Mucosa of descending colon (tissue), 3 donors: ENCODE measurements around the gene FBP1. TPM values are rescaled to one million over a fixed set of nuclear protein-coding genes. Genes with fewer than 3 reads are reported as not detected.

Experiments
- ATAC-seq: fragments of 200-7000 bp; cut with Tn5 transposase; one replicate; pipeline ENCODE4 v1.9.1; 2020; ENCODE audit warnings: mild to moderate bottlenecking, moderate library complexity
- DNase-seq, 3 donors: peaks; one replicate each; pipeline ENCODE4 v3.0.0-alpha.2; 2020
- H3K36me3 ChIP-seq: fragments of 200-600 bp; one replicate; pipeline ENCODE4 v1.8.0; 2021; ENCODE audit warnings: low read depth, mild to moderate bottlenecking
- H3K4me1 ChIP-seq: fragments of 200-600 bp; one replicate; pipeline ENCODE4 v1.8.0; 2021; ENCODE audit warnings: low read depth, mild to moderate bottlenecking
- H3K4me3 ChIP-seq: fragments of 200-600 bp; one replicate; pipeline ENCODE4 v1.8.0; 2021; ENCODE audit warnings: mild to moderate bottlenecking
- H3K9me3 ChIP-seq: fragments of 200-600 bp; one replicate; pipeline ENCODE4 v1.8.0; 2021; ENCODE audit warnings: mild to moderate bottlenecking
- CTCF ChIP-seq: fragments of 200-600 bp; IDR thresholded peaks from one replicate; pipeline ENCODE4 v1.8.0; 2022; ENCODE audit warnings: antibody characterized with exemption, mild to moderate bottlenecking
- intact Hi-C, 2 donors: fragments of 100-400 bp; cut with DNase I in 1 of 2; cut with micrococcal nuclease in 1 of 2; formaldehyde crosslinking; loops; one replicate each; pipeline versions ENCODE4 v1.11.0 to v1.11.1; 2022; cut with DNase I, micrococcal nuclease
- total RNA-seq, 3 donors: library from RNA; stranded (reverse); fragmentation: NEBNext Ultra II Directional in 2 of 3; extraction: Animal tissue kit (Norgen Biotek cat#: 25700) in 2 of 3; gene quantifications; one replicate each; pipeline versions ENCODE4 v1.2.1 to v1.2.4, GENCODE V29; 2021 to 2023
- donor health status: DM: no; HTN: no; CAD: no; lungs with moderate emphysema.
- donor health status: DM: no; HTN: no; CAD: no.
- donor health status: DM: no; HTN: yes; CAD: no.

FBP1 gene
- total RNA-seq, 3 donors from 2014 or later = 17.6 to 52.4 (median 48.6) TPM

GRCh38 chr9:94654165-94654894 is 15.0 kb upstream of the FBP1 start:
- no peak for TF ChIP-seq CTCF
- DNase-seq (no peak), ATAC-seq (peak; percentile 35)
- Histone ChIP-seq H3K4me1 (no peaks in the 10 kb centered on the region), H3K9me3 (no peaks in the 10 kb centered on the region), H3K36me3 (no peaks in the 10 kb centered on the region), H3K4me3 (no peak overlapping the region)
- intact Hi-C loops = no loop called here

- intact Hi-C loops = no loop called here
- Histone ChIP-seq H3K4me3 (no peak overlapping the region), H3K36me3 (no peaks in the 10 kb centered on the region), H3K9me3 (no peaks in the 10 kb centered on the region), H3K4me1 (no peaks in the 10 kb centered on the region)
- ATAC-seq (no peak), DNase-seq (no peak)
- no peak for TF ChIP-seq CTCF
Observed at GRCh38 chr9:94650949-94651348, 11.6 kb upstream of the FBP1 start.

- H3K36me3 ChIP-seq = no peaks in the 10 kb centered on the region
- DNase-seq (no peak), ATAC-seq (peak; percentile 38)
- no peak for TF ChIP-seq CTCF
- no peak overlapping the region for H3K4me3 ChIP-seq
- no peaks in the 10 kb centered on the region for H3K9me3 ChIP-seq
- intact Hi-C loops = no loop called here
- H3K4me1 ChIP-seq = peaks cover 3% of the 10 kb centered on the region
Observed at GRCh38 chr9:94649100-94649819, 9.9 kb upstream of the FBP1 start.

GRCh38 chr9:94648185-94648584 is 8.9 kb upstream of the FBP1 start:
- Histone ChIP-seq H3K9me3 (no peaks in the 10 kb centered on the region), H3K4me1 (peaks cover 4% of the 10 kb centered on the region), H3K36me3 (no peaks in the 10 kb centered on the region), H3K4me3 (no peak overlapping the region)
- TF ChIP-seq CTCF = no peak
- no peak for DNase-seq
- ATAC-seq = no peak
- intact Hi-C loops = no loop called here

GRCh38 chr9:94645901-94646300 is 6.6 kb upstream of the FBP1 start:
- peaks cover 4% of the 10 kb centered on the region for H3K4me1 ChIP-seq
- TF ChIP-seq CTCF = no peak
- DNase-seq (no peak), ATAC-seq (no peak)
- no peak overlapping the region for H3K4me3 ChIP-seq
- no peaks in the 10 kb centered on the region for H3K9me3 ChIP-seq
- intact Hi-C loops = no loop called here
- H3K36me3 ChIP-seq = no peaks in the 10 kb centered on the region
